HL-60 (cell line): Measurements from ENCODE around the gene MOB3B.

Experiments
- POLR2AphosphoS5 ChIP-seq: IDR thresholded peaks from 2 replicates; pipeline ENCODE4 v1.6.1; 2012; ENCODE audit warnings: low read depth
- TF ChIP-seq, protein P1 (sequence below): IDR thresholded peaks from one replicate; pipeline ENCODE4 v1.5.1; 2011; ENCODE audit warnings: low read length, control low read depth, inconsistent platforms; ENCODE audit not compliant: insufficient read depth
- TF ChIP-seq, protein P2 (sequence below): IDR thresholded peaks from 2 replicates; pipeline ENCODE4 v1.6.1; 2012; ENCODE audit warnings: low read depth; ENCODE audit not compliant: insufficient replicate concordance

DNA sequence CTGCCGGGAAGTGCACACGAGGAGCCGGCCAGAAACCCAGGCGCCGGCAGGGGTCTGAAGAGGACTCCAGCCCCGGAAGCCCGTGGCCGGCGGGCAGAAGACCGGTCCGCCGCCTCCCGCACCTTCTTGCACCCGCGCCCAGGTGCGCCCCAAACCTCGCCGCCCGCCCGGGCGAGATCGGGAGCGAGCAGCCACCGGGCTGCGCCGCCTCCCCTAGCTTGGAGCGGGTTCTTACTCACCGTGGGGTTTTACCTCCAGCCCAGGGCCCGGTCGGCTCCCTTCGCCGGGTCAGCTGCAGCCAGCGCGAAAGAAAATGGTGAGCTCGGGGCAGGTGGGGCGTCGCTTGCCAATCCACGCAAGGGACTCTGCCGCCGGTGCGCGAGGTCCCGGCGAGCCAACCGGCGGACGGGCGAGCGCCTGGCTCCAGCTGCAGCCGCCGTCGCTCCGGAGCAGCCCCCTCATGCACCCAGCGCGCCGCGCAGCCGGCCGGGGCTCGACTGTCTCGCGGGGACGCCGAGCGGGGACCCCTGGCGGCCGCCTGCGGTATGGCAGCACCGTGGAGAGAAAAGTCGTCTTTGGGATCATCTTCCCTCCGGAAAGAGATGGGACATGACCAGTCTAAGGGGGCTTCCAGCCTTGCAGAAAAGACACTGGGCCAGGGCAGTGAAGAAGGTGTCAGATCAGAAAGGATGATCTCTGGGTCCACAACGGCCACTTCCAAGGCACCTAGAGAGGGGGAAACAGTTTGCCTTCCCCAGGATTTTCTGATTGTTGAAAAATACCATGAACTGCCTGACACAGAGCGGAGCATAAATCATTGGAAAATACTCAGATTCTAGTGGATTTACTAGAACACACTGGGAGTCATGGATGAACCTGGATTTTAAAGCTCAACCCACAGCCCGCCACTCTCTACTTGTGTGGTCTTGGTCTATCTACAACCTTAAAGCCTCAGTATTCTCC lies at the start of gene MOB3B:
- TF ChIP-seq, protein P1, sequence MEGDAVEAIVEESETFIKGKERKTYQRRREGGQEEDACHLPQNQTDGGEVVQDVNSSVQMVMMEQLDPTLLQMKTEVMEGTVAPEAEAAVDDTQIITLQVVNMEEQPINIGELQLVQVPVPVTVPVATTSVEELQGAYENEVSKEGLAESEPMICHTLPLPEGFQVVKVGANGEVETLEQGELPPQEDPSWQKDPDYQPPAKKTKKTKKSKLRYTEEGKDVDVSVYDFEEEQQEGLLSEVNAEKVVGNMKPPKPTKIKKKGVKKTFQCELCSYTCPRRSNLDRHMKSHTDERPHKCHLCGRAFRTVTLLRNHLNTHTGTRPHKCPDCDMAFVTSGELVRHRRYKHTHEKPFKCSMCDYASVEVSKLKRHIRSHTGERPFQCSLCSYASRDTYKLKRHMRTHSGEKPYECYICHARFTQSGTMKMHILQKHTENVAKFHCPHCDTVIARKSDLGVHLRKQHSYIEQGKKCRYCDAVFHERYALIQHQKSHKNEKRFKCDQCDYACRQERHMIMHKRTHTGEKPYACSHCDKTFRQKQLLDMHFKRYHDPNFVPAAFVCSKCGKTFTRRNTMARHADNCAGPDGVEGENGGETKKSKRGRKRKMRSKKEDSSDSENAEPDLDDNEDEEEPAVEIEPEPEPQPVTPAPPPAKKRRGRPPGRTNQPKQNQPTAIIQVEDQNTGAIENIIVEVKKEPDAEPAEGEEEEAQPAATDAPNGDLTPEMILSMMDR, result peak; percentile 6
- TF ChIP-seq POLR2AphosphoS5, result no peak
- TF ChIP-seq, protein P2, sequence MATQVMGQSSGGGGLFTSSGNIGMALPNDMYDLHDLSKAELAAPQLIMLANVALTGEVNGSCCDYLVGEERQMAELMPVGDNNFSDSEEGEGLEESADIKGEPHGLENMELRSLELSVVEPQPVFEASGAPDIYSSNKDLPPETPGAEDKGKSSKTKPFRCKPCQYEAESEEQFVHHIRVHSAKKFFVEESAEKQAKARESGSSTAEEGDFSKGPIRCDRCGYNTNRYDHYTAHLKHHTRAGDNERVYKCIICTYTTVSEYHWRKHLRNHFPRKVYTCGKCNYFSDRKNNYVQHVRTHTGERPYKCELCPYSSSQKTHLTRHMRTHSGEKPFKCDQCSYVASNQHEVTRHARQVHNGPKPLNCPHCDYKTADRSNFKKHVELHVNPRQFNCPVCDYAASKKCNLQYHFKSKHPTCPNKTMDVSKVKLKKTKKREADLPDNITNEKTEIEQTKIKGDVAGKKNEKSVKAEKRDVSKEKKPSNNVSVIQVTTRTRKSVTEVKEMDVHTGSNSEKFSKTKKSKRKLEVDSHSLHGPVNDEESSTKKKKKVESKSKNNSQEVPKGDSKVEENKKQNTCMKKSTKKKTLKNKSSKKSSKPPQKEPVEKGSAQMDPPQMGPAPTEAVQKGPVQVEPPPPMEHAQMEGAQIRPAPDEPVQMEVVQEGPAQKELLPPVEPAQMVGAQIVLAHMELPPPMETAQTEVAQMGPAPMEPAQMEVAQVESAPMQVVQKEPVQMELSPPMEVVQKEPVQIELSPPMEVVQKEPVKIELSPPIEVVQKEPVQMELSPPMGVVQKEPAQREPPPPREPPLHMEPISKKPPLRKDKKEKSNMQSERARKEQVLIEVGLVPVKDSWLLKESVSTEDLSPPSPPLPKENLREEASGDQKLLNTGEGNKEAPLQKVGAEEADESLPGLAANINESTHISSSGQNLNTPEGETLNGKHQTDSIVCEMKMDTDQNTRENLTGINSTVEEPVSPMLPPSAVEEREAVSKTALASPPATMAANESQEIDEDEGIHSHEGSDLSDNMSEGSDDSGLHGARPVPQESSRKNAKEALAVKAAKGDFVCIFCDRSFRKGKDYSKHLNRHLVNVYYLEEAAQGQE, result no peak
